OCI-LY3 (cell line): Measurements from ENCODE around the gene SLC35D3.
"Not testable (repeated sequence)": the region's sequence is repeated elsewhere in the genome, so short reads cannot be mapped to it uniquely, and the experiment has no call there.

Experiments used
- H2AFZ ChIP-seq: fragments of 200-600, 300-600 bp; shearing (Covaris generic); 2 replicates; pipeline ENCODE4 v1.6.0; 2014; ENCODE audit warnings: antibody characterized with exemption, low read depth, low read length
- H3K27ac ChIP-seq: fragments of 200-600, 300-600 bp; sonication (generic); 2 replicates; pipeline ENCODE4 v1.5.1; 2014; ENCODE audit warnings: mild to moderate bottlenecking, low read length, moderate library complexity, mixed read lengths
- H3K27me3 ChIP-seq: fragments of 200-600, 300-600 bp; sonication (generic); 2 replicates; pipeline ENCODE4 v1.6.1; 2014; ENCODE audit warnings: low read depth, low read length, mixed read lengths
- H3K36me3 ChIP-seq: fragments of 200-600, 300-600 bp; sonication (generic); replicated peaks from 2 replicates; pipeline ENCODE3; 2014; ENCODE audit warnings: low read depth, low read length, mixed read lengths
- H3K4me1 ChIP-seq: fragments of 300-600, 200-600 bp; sonication (generic); 2 replicates; pipeline ENCODE4 v1.6.1; 2014; ENCODE audit warnings: low read length, mixed read lengths
- H3K4me2 ChIP-seq: fragments of 200-600, 300-600 bp; sonication (generic); 2 replicates; pipeline ENCODE4 v1.6.1; 2014; ENCODE audit warnings: low read length, mixed read lengths
- H3K4me3 ChIP-seq: fragments of 300-600, 200-600 bp; sonication (generic); 2 replicates; pipeline ENCODE4 v1.5.1; 2014; ENCODE audit warnings: antibody characterized with exemption, mild to moderate bottlenecking, low read length, moderate library complexity
- H3K79me2 ChIP-seq: fragments of 300-600, 200-600 bp; shearing (Covaris generic); 2 replicates; pipeline ENCODE4 v1.6.1; 2014; ENCODE audit warnings: mild to moderate bottlenecking, low read length, mixed read lengths
- H3K9ac ChIP-seq: fragments of 300-600, 200-600 bp; shearing (Covaris generic); 2 replicates; pipeline ENCODE4 v1.6.0; 2014; ENCODE audit warnings: mild to moderate bottlenecking, low read length, moderate library complexity
- H3K9me3 ChIP-seq: fragments of 200-600, 300-600 bp; shearing (Covaris generic); 2 replicates; pipeline ENCODE4 v1.6.1; 2014; ENCODE audit warnings: low read length, mixed read lengths; ENCODE audit not compliant: insufficient read depth
- H4K20me1 ChIP-seq: fragments of 200-600, 300-600 bp; sonication (generic); 2 replicates; pipeline ENCODE4 v1.6.1; 2016; ENCODE audit warnings: low read length, mixed read lengths; ENCODE audit not compliant: insufficient read depth
- CTCF ChIP-seq: fragments of 200-600, 300-600 bp; sonication (generic); IDR thresholded peaks from 2 replicates; pipeline ENCODE4 v1.5.1; 2014; ENCODE audit warnings: antibody characterized with exemption, low read length, low read depth
- EZH2phosphoT487 ChIP-seq: fragments of 200-600 bp; shearing (Covaris generic); IDR thresholded peaks from 2 replicates; pipeline ENCODE4 v1.6.1; 2018; ENCODE audit warnings: antibody characterized with exemption, mixed run types, low read depth

SLC35D3 gene

GRCh38 chr6:136968837-136969236 is 46.7 kb downstream of the SLC35D3 start:
- Histone ChIP-seq H3K4me1 (no peaks in the 10 kb centered on the region; the same call in 1 of the 2 replicates), H3K4me3 (no peak overlapping the region), H3K79me2 (no peaks in the 10 kb centered on the region), H3K4me2 (no peak overlapping the region), H3K36me3 (no peaks in the 10 kb centered on the region), H3K9me3 (no peaks in the 10 kb centered on the region), H3K27ac (no peak overlapping the region), H4K20me1 (no peaks in the 10 kb centered on the region), H2AFZ (no peak overlapping the region), H3K27me3 (no peaks in the 10 kb centered on the region), H3K9ac (no peak overlapping the region)
- no peak for TF ChIP-seq EZH2phosphoT487

GRCh38 chr6:136969433-136969832 is 47.3 kb downstream of the SLC35D3 start:
- Histone ChIP-seq H2AFZ (no peak overlapping the region), H3K79me2 (no peaks in the 10 kb centered on the region), H3K4me1 (no peaks in the 10 kb centered on the region; the same call in 1 of the 2 replicates), H4K20me1 (no peaks in the 10 kb centered on the region), H3K9ac (no peak overlapping the region), H3K36me3 (no peaks in the 10 kb centered on the region), H3K27me3 (no peaks in the 10 kb centered on the region), H3K4me3 (no peak overlapping the region), H3K4me2 (no peak overlapping the region), H3K9me3 (no peaks in the 10 kb centered on the region), H3K27ac (no peak overlapping the region)
- TF ChIP-seq EZH2phosphoT487 (no peak), CTCF (no peak)

GRCh38 chr6:136969930-136970329 is 47.8 kb downstream of the SLC35D3 start:
- no peak overlapping the region for H3K27ac ChIP-seq
- H4K20me1 ChIP-seq, result no peaks in the 10 kb centered on the region
- H3K36me3 ChIP-seq, result no peaks in the 10 kb centered on the region
- H3K4me2 ChIP-seq, result no peak overlapping the region
- H3K4me3 ChIP-seq, result no peak overlapping the region
- no peaks in the 10 kb centered on the region for H3K27me3 ChIP-seq
- no peaks in the 10 kb centered on the region for H3K79me2 ChIP-seq
- no peaks in the 10 kb centered on the region for H3K9me3 ChIP-seq
- H2AFZ ChIP-seq, result no peak overlapping the region
- H3K4me1 ChIP-seq, result no peaks in the 10 kb centered on the region; the same call in 1 of the 2 replicates
- TF ChIP-seq CTCF (no peak), EZH2phosphoT487 (no peak)
- no peak overlapping the region for H3K9ac ChIP-seq

GRCh38 chr6:136971609-136972008 is 49.5 kb downstream of the SLC35D3 start:
- no peaks in the 10 kb centered on the region for H3K9me3 ChIP-seq
- H3K27me3 ChIP-seq, result no peaks in the 10 kb centered on the region
- no peak overlapping the region for H3K4me2 ChIP-seq
- H3K9ac ChIP-seq, result no peak overlapping the region
- TF ChIP-seq CTCF (no peak), EZH2phosphoT487 (no peak)
- no peak overlapping the region for H3K4me3 ChIP-seq
- H2AFZ ChIP-seq, result no peak overlapping the region
- no peaks in the 10 kb centered on the region for H3K36me3 ChIP-seq
- H3K27ac ChIP-seq, result no peak overlapping the region
- peaks cover 6% of the 10 kb centered on the region for H3K4me1 ChIP-seq
- H3K79me2 ChIP-seq, result no peaks in the 10 kb centered on the region
- H4K20me1 ChIP-seq, result no peaks in the 10 kb centered on the region

GRCh38 chr6:136973781-136974180 is 51.7 kb downstream of the SLC35D3 start:
- H3K79me2 ChIP-seq, H3K9me3 ChIP-seq, H3K36me3 ChIP-seq, H4K20me1 ChIP-seq, H3K4me3 ChIP-seq, H3K27me3 ChIP-seq, H2AFZ ChIP-seq, H3K9ac ChIP-seq, H3K4me1 ChIP-seq, H3K4me2 ChIP-seq, H3K27ac ChIP-seq: not testable (repeated sequence)
